Esophagus muscularis mucosa (tissue), 4 donors: ENCODE data around the gene HOXB5. TPM values are rescaled to one million over a fixed set of nuclear protein-coding genes. Genes with fewer than 3 reads are reported as not detected.

Source experiments
- DNase-seq: peaks from one replicate; pipeline ENCODE4 v3.0.0-alpha.2; 2017; ENCODE audit errors: extremely low spot score
- H3K27ac ChIP-seq, 4 donors: fragments of 200-600 bp; sonication (generic); replicated peaks in 1 of 4; 1 replicate in 3 of 4; 2 replicates in 1 of 4; pipeline ENCODE4 v1.5.1; 2016 to 2019; ENCODE audit warnings: mild to moderate bottlenecking in 1 of 4
- H3K27me3 ChIP-seq, 4 donors: fragments of 200-600 bp; sonication (generic); one replicate each; pipeline versions ENCODE4 v1.5.1 to v1.6.0; 2016 to 2019
- H3K36me3 ChIP-seq, 4 donors: fragments of 200-600 bp; sonication (generic); one replicate each; pipeline ENCODE4 v1.5.1; 2016 to 2019
- H3K4me1 ChIP-seq, 4 donors: fragments of 200-600 bp; sonication (generic); one replicate each; pipeline ENCODE4 v1.5.1; 2016 to 2019
- H3K4me3 ChIP-seq, 4 donors: fragments of 200-600 bp; sonication (generic); 1 replicate in 2 of 4; 2 replicates in 2 of 4; pipeline ENCODE4 v1.5.1; 2016 to 2019; ENCODE audit warnings: mild to moderate bottlenecking in 4 of 4, moderate library complexity in 1 of 4
- H3K9me3 ChIP-seq, 4 donors: fragments of 200-600 bp; sonication (generic); 1 replicate in 3 of 4; 2 replicates in 1 of 4; pipeline ENCODE4 v1.5.1; 2016 to 2019
- CTCF ChIP-seq, 3 experiments: fragments of 200-600 bp in 2 of 3; fragments of 450-650 bp in 1 of 3; sonication (generic) in 2 of 3; IDR thresholded peaks; one replicate each; pipeline ENCODE4 v1.5.1; 2017 to 2019; ENCODE audit warnings: antibody characterized with exemption in 3 of 3, mild to moderate bottlenecking in 2 of 3, moderate library complexity in 1 of 3
- EP300 ChIP-seq: sonication (generic); formaldehyde crosslinking; IDR thresholded peaks from one replicate; pipeline ENCODE4 v1.6.1; 2017; ENCODE audit warnings: antibody characterized with exemption
- POLR2A ChIP-seq: fragments of 450-650 bp; IDR thresholded peaks from one replicate; pipeline ENCODE4 v1.6.1; 2017; ENCODE audit warnings: antibody characterized with exemption, moderate library complexity, mild to moderate bottlenecking, low read depth
- POLR2AphosphoS5 ChIP-seq, 2 donors: sonication (generic); formaldehyde crosslinking; IDR thresholded peaks; one replicate each; pipeline ENCODE4 v1.6.1; 2017; ENCODE audit warnings: antibody characterized with exemption in 2 of 2
- WGBS: methylation state at CpG from one replicate; pipeline ENCODE4 v1.1.5; 2018; 5-methylcytosine and 5-hydroxymethylcytosine counted together
- intact Hi-C: fragments of 100-400 bp; cut with DNase I; formaldehyde crosslinking; loops from one replicate; pipeline ENCODE4 v1.15.1; 2023
- total RNA-seq, 4 donors: library from RNA; depleted of rRNA; stranded (reverse); fragments of >200 nt; gene quantifications; one replicate each; pipeline versions ENCODE4 v1.1.0 to v1.2.1, GENCODE V29; 2016

HOXB5 gene
- total RNA-seq, 4 donors from 2014 or later = 0.17 to 0.83 (median 0.36) TPM

- DNase-seq = no peak
- intact Hi-C loops = no loop called here
- no peak for TF ChIP-seq CTCF (IDR thresholded peaks at IDR 0.05)
- no peak for TF ChIP-seq EP300
- no peak for TF ChIP-seq POLR2AphosphoS5 (IDR thresholded peaks at IDR 0.05)
- TF ChIP-seq POLR2A = no peak
- no peak overlapping the region for H3K27ac ChIP-seq
- H3K27me3 ChIP-seq = peaks cover 3 to 100% (median 97%) of the 10 kb centered on the region in 4 donors
- H3K36me3 ChIP-seq = no peaks in the 10 kb centered on the region
- 18% methylated on average over 11 of the region's 11 CpGs for WGBS
- peaks cover 25 to 49% (median 38%) of the 10 kb centered on the region in 4 donors for H3K4me1 ChIP-seq
- no peaks in the 10 kb centered on the region for H3K9me3 ChIP-seq
- no peak overlapping the region for H3K4me3 ChIP-seq
These were observed 29.3 kb upstream of the HOXB5 start for GRCh38 chr17:48622857-48623256.

- no peak overlapping the region for H3K4me3 ChIP-seq
- H3K27ac ChIP-seq = no peak overlapping the region
- DNase-seq = no peak
- H3K9me3 ChIP-seq = no peaks in the 10 kb centered on the region
- TF ChIP-seq POLR2AphosphoS5 (IDR thresholded peaks at IDR 0.05) (no peak), POLR2A (no peak), EP300 (no peak), CTCF (IDR thresholded peaks at IDR 0.05) (no peak)
- intact Hi-C loops = no loop called here
- no peaks in the 10 kb centered on the region for H3K36me3 ChIP-seq
- H3K4me1 ChIP-seq = peaks cover 25 to 46% (median 38%) of the 10 kb centered on the region in 4 donors
- WGBS = 29% methylated on average over 14 of the region's 41 CpGs
- H3K27me3 ChIP-seq = peaks cover 3 to 100% (median 97%) of the 10 kb centered on the region in 4 donors
These were observed 28.1 kb upstream of the HOXB5 start for GRCh38 chr17:48621410-48622392.

- Histone ChIP-seq H3K36me3 (no peaks in the 10 kb centered on the region), H3K4me1 (peaks cover 14 to 35% (median 27%) of the 10 kb centered on the region in 4 donors), H3K9me3 (no peaks in the 10 kb centered on the region), H3K27me3 (peaks cover 11 to 100% (median 97%) of the 10 kb centered on the region in 4 donors), H3K4me3 (no peak overlapping the region), H3K27ac (no peak overlapping the region)
- intact Hi-C loops = no loop called here
- TF ChIP-seq EP300 (no peak), POLR2AphosphoS5 (IDR thresholded peaks at IDR 0.05) (no peak), POLR2A (no peak), CTCF (IDR thresholded peaks at IDR 0.05) (no peak)
- no peak for DNase-seq
- WGBS = 42% methylated on average over 6 of the region's 6 CpGs
These were observed 27.0 kb upstream of the HOXB5 start for GRCh38 chr17:48620461-48621139.

- Histone ChIP-seq H3K9me3 (no peaks in the 10 kb centered on the region), H3K27me3 (peaks cover 11 to 100% (median 97%) of the 10 kb centered on the region in 4 donors), H3K27ac (no peak overlapping the region), H3K4me1 (peaks cover 8 to 29% (median 20%) of the 10 kb centered on the region in 4 donors), H3K36me3 (no peaks in the 10 kb centered on the region), H3K4me3 (no peak overlapping the region)
- TF ChIP-seq POLR2A (no peak), EP300 (no peak), POLR2AphosphoS5 (IDR thresholded peaks at IDR 0.05) (no peak), CTCF (IDR thresholded peaks at IDR 0.05) (no peak)
- intact Hi-C loops = loop anchor here (5.0 kb wide), 1 partner anchor 283 kb away; no protein-coding TSS in a partner anchor
- DNase-seq = no peak
- WGBS = 38% methylated on average over 30 of the region's 32 CpGs
These were observed 26.4 kb upstream of the HOXB5 start for GRCh38 chr17:48619826-48620449.
